ENCODE results near the gene BATF2. TPM values are rescaled to one million over a fixed set of nuclear protein-coding genes. Genes with fewer than 3 reads are reported as not detected.
"Not testable (repeated sequence)": the region's sequence is repeated elsewhere in the genome, so short reads cannot be mapped to it uniquely, and the experiment has no call there.

BATF2 gene
- polyA plus RNA-seq, 3 donors, result 1.2 to 7.4 (median 5.5) TPM

- not testable (repeated sequence) for H3K27ac ChIP-seq (ENCODE audit: low read depth, low read length)
Observed at GRCh38 chr11:64983339-64983738, 13.4 kb downstream of the BATF2 start.

GRCh38 chr11:64976651-64977050, 20.1 kb downstream of the BATF2 start:
- 63 to 74% (median 72%) methylated on average over 2 of the region's 2 CpGs for WGBS, 3 donors
- no peak overlapping the region for H3K27ac ChIP-seq (ENCODE audit: low read depth, low read length)

More at GRCh38 chr11:64983339-64983738, 13.4 kb downstream of the BATF2 start:
- 70 to 90% (median 89%) methylated on average over 4 to 5 of the region's 5 CpGs for WGBS, 3 donors

GRCh38 chr11:64974124-64974523, 22.6 kb downstream of the BATF2 start:
- no peak overlapping the region for H3K27ac ChIP-seq (ENCODE audit: low read depth, low read length)
- WGBS, 3 donors, result 74 to 84% (median 81%) methylated on average over 5 of the region's 5 CpGs

- 8 to 21% (median 12%) methylated on average over 55 to 69 of the region's 69 CpGs for WGBS, 3 donors
- H3K27ac ChIP-seq (ENCODE audit: low read depth, low read length), result no peak within 1 kb of the TSS
Observed at GRCh38 chr11:64971421-64972233, 25.1 kb downstream of the BATF2 start, which contains the start of gene MAJIN. MAJIN (minus strand) TSS chr11:64972108; CDS start chr11:64959405, 12,703 bp downstream.

GRCh38 chr11:64970731-64971151, 26.0 kb downstream of the BATF2 start:
- 83 to 85% (median 85%) methylated on average over 8 of the region's 8 CpGs for WGBS, 3 donors
- no peak overlapping the region for H3K27ac ChIP-seq (ENCODE audit: low read depth, low read length)

GRCh38 chr11:64969209-64969608, 27.6 kb downstream of the BATF2 start:
- 50 to 59% (median 54%) methylated on average over 5 of the region's 5 CpGs for WGBS, 3 donors
- no peak overlapping the region for H3K27ac ChIP-seq (ENCODE audit: low read depth, low read length)

GRCh38 chr11:64967375-64967774, 29.4 kb downstream of the BATF2 start:
- WGBS, 3 donors, result 88 to 94% (median 90%) methylated on average over 3 of the region's 3 CpGs
- no peak overlapping the region for H3K27ac ChIP-seq (ENCODE audit: low read depth, low read length)

GRCh38 chr11:64963072-64963631, 33.6 kb downstream of the BATF2 start:
- no peak overlapping the region for H3K27ac ChIP-seq (ENCODE audit: low read depth, low read length)
- WGBS, 3 donors, result 80 to 81% (median 80%) methylated on average over 5 of the region's 5 CpGs

- 55 to 59% (median 56%) methylated on average over 4 of the region's 4 CpGs for WGBS, 3 donors
- no peak overlapping the region for H3K27ac ChIP-seq (ENCODE audit: low read depth, low read length)
Observed at GRCh38 chr11:64960719-64961118, 36.1 kb downstream of the BATF2 start.

- WGBS, 3 donors, result 60 to 74% (median 61%) methylated on average over 3 of the region's 3 CpGs
- no peak overlapping the region for H3K27ac ChIP-seq (ENCODE audit: low read depth, low read length)
Observed at GRCh38 chr11:64959498-64959897, 37.3 kb downstream of the BATF2 start.

GRCh38 chr11:64954201-64954600, 42.6 kb downstream of the BATF2 start:
- 45 to 58% (median 52%) methylated on average over 5 of the region's 5 CpGs for WGBS, 3 donors
- no peak overlapping the region for H3K27ac ChIP-seq (ENCODE audit: low read depth, low read length)

GRCh38 chr11:64951529-64951928, 45.2 kb downstream of the BATF2 start:
- WGBS, 3 donors, result 67 to 75% (median 73%) methylated on average over 4 of the region's 4 CpGs

GRCh38 chr11:64947208-64947814, 49.5 kb downstream of the BATF2 start:
- 56 to 59% (median 56%) methylated on average over 5 of the region's 5 CpGs for WGBS, 3 donors
- H3K27ac ChIP-seq (ENCODE audit: low read depth, low read length), result no peak overlapping the region

More at GRCh38 chr11:64951529-64951928, 45.2 kb downstream of the BATF2 start:
- no peak overlapping the region for H3K27ac ChIP-seq (ENCODE audit: low read depth, low read length)

Other genes with a start within 250 kb of the BATF2 start
- gene PYGM, start 237.0 kb downstream of the BATF2 start, polyA plus RNA-seq, result 1 to 10 TPM; 3.2 to 9.6 (median 8.7) TPM
- 100 to 1,000 TPM in 2 of 3 donors, 10 to 100 TPM in 1; 51.6 to 156 (median 124) TPM for gene SF1, start 218.4 kb downstream of the BATF2 start, polyA plus RNA-seq
- gene MAP4K2, start 193.8 kb downstream of the BATF2 start, polyA plus RNA-seq, result 10 to 100 TPM in 2 of 3 donors, 1 to 10 TPM in 1; 6.4 to 23.2 (median 15.4) TPM
- gene MEN1, start 186.4 kb downstream of the BATF2 start, polyA plus RNA-seq, result 10 to 100 TPM; 13.9 to 15.7 (median 14.6) TPM
- 1 to 10 TPM in 2 of 3 donors, under 1 TPM in 1; 0.90 to 9.7 (median 1.4) TPM for gene CDC42BPG, start 152.3 kb downstream of the BATF2 start, polyA plus RNA-seq
- gene EHD1, start 118.3 kb downstream of the BATF2 start, polyA plus RNA-seq, result 10 to 100 TPM; 10.3 to 68.5 (median 22.9) TPM
- gene ATG2A, start 79.8 kb downstream of the BATF2 start, polyA plus RNA-seq, result 10 to 100 TPM; 12.4 to 14.7 (median 14.5) TPM
- 10 to 100 TPM in 2 of 3 donors, 1 to 10 TPM in 1; 10.0 to 17.9 (median 13.0) TPM for gene PPP2R5B, start 72.3 kb downstream of the BATF2 start, polyA plus RNA-seq
- gene GPHA2, start 61.1 kb downstream of the BATF2 start, polyA plus RNA-seq, result 1 to 10 TPM in 1 of 3 donors, not detected in 2; 3.6 TPM
- gene MAJIN, start 24.9 kb downstream of the BATF2 start, polyA plus RNA-seq, result under 1 TPM in 1 of 3 donors, not detected in 2; 0.08 TPM
- gene ARL2, start 17.2 kb upstream of the BATF2 start, polyA plus RNA-seq, result 100 to 1,000 TPM in 2 of 3 donors, 10 to 100 TPM in 1; 57.9 to 226 (median 169) TPM
- gene SNX15, start 30.5 kb upstream of the BATF2 start, polyA plus RNA-seq, result 10 to 100 TPM; 14.3 to 27.7 (median 25.3) TPM
- 10 to 100 TPM in 1 of 3 donors, 1 to 10 TPM in 2; 7.8 to 10.7 (median 7.9) TPM for gene SAC3D1, start 44.2 kb upstream of the BATF2 start, polyA plus RNA-seq
- gene NAALADL1, start 61.6 kb upstream of the BATF2 start, polyA plus RNA-seq, result 10 to 100 TPM in 2 of 3 donors, 1 to 10 TPM in 1; 3.1 to 28.8 (median 12.0) TPM
- gene CDCA5, start 87.1 kb upstream of the BATF2 start, polyA plus RNA-seq, result 1 to 10 TPM in 1 of 3 donors, under 1 TPM in 2; 0.39 to 1.3 (median 0.52) TPM
- 10 to 100 TPM; 29.7 to 40.9 (median 35.5) TPM for gene ZFPL1, start 87.3 kb upstream of the BATF2 start, polyA plus RNA-seq
- 100 to 1,000 TPM; 109 to 192 (median 128) TPM for gene VPS51, start 99.2 kb upstream of the BATF2 start, polyA plus RNA-seq
- 100 to 1,000 TPM in 1 of 3 donors, 10 to 100 TPM in 2; 25.3 to 151 (median 78.4) TPM for gene TM7SF2, start 114.9 kb upstream of the BATF2 start, polyA plus RNA-seq
- 10 to 100 TPM in 2 of 3 donors, 1 to 10 TPM in 1; 5.1 to 15.1 (median 12.3) TPM for gene ZNHIT2, start 120.7 kb upstream of the BATF2 start, polyA plus RNA-seq
- 1,000 to 10,000 TPM in 1 of 3 donors, 100 to 1,000 TPM in 2; 732 to 1,153 (median 967) TPM for gene FAU, start 125.2 kb upstream of the BATF2 start, polyA plus RNA-seq
- 10 to 100 TPM; 22.3 to 32.5 (median 30.9) TPM for gene MRPL49, start 125.3 kb upstream of the BATF2 start, polyA plus RNA-seq
- gene SYVN1, start 137.5 kb upstream of the BATF2 start, polyA plus RNA-seq, result 10 to 100 TPM; 17.0 to 43.7 (median 31.3) TPM
- gene SPDYC, start 173.3 kb upstream of the BATF2 start, polyA plus RNA-seq, result not detected
- 10 to 100 TPM; 54.6 to 82.1 (median 75.0) TPM for gene CAPN1, start 185.0 kb upstream of the BATF2 start, polyA plus RNA-seq

Measured in adipose tissue (tissue), 3 donors.